Activated naive CD4-positive, alpha-beta T cell treated with Interleukin-2 at 50 U/mL for 16 hours (primary cell): Measurements from ENCODE around the gene RBM45.

ENCODE experiments used
- DNase-seq: peaks from one replicate; pipeline ENCODE4 v3.0.0-alpha.2; 2020

RBM45 gene

DNA sequence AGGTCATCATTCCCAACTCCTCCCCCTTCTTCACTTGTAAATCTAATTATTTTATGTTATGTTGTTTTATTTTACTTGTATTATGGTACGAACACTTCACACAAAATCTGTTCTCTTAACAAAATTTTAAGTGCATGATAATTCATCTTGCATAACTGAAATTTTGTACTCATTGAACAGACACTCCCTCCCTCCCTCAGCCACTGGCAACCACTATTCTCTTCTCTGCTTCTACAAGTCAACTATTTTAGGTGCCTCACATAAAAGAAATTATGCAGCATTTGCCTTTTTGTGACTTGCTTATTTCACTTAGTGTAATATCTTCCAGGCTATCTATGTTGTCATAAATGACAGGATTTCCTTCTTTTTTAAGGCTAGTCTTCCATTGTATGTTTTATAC is 51.7 kb downstream of the RBM45 start:
- no peak for DNase-seq

DNA sequence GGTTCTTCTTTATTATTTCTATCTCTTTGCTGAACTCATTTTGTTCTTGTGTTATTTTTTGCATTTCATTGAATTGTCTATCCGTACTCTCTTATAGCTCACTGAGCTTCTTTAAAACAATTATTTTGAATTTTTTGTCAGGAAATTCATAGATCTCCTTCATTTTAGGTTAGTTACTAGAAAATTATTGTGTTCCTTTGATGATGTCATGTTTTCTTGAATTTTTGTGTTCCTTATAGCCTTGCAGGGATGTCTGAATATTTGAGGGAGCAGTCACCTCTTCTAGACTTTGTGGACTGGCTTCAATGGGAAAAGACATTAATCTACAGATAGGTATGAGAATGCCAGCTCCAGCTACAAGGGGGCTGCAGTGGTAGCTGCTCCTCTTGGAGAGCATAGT is 61.4 kb downstream of the RBM45 start:
- DNase-seq: no peak

DNA sequence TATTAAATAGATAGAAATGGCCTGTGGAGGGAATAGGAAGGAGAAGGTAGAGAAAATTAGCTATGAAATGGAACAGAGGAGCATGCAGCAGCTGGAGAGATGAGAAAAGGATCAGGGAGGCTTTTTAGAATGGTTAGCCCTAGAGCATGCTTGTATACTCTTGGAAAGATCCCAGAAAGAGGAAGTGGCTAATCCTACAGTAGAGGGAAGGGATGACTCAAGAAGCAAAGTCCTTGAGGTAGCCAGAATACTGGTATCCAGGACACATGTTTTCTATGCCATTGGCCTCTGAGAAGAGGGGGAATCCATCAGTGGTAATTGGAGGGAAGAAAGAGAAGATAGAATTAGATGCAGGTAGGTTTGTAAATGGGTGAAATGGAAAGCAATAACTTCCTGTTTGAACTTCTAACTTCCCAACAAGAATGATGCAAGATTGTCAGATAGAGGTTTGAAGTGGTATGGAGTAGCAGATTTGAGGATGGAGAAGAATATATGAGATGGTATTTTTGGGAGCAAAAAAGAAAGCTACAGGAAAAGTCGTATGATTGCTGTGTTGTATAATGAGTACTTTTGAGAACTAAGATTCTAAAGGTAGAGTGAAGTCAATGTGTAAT is 64.9 kb downstream of the RBM45 start:
- DNase-seq: no peak
